ENCODE data around the gene IER5L. TPM values are rescaled to one million over a fixed set of nuclear protein-coding genes. Genes with fewer than 3 reads are reported as not detected.

The IER5L gene
- total and polyA plus RNA-seq, 4 donors: 0.40 to 3.3 (median 2.5) TPM

GRCh38 chr9:129175515-129175824, 2.6 kb downstream of the IER5L start:
- Histone ChIP-seq H3K36me3 (ENCODE audit: control insufficient read depth in 4 of 4, insufficient read depth in 3 of 4, low read depth in 1 of 4, low read length in 3 of 4) (no peaks in the 10 kb centered on the region), H3K27me3 (ENCODE audit: control insufficient read depth in 4 of 4, insufficient read depth in 4 of 4, low read length in 3 of 4) (no peaks in the 10 kb centered on the region), H3K9me3 (ENCODE audit: control insufficient read depth in 4 of 4, low read length in 3 of 4) (no peaks in the 10 kb centered on the region), H3K4me1 (ENCODE audit: control insufficient read depth in 4 of 4, insufficient read depth in 4 of 4, low read length in 3 of 4) (peaks cover 4 to 29% (median 10%) of the 10 kb centered on the region in 4 donors), H3K9ac (ENCODE audit: low read depth in 1 of 2, low read length in 2 of 2) (peak overlapping the region; percentile 95 to 96), H3K27ac (ENCODE audit: low read depth in 1 of 2, low read length in 2 of 2) (peak overlapping the region; percentile 99), H3K4me3 (ENCODE audit: low read depth in 1 of 3, low read length in 3 of 3) (peak overlapping the region; percentile 44 to 90 (median 85))
- 2% methylated on average over 10 of the region's 10 CpGs for WGBS
- TF ChIP-seq NR2F2 (IDR thresholded peaks at IDR 0.05) (no peak), ZBTB33 (IDR thresholded peaks at IDR 0.05) (no peak), RAD21 (IDR thresholded peaks at IDR 0.05) (no peak), HNF4G (IDR thresholded peaks at IDR 0.05) (no peak), FOXA1 (IDR thresholded peaks at IDR 0.05) (no peak), TAF1 (conservative IDR thresholded peaks at IDR 0.05) (no peak), MAX (IDR thresholded peaks at IDR 0.05) (no peak), HNF4A (conservative IDR thresholded peaks at IDR 0.05) (no peak), RXRA (IDR thresholded peaks at IDR 0.05) (no peak), JUND (IDR thresholded peaks at IDR 0.05) (no peak), YY1 (IDR thresholded peaks at IDR 0.05) (no peak)
- TF ChIP-seq, protein P1, sequence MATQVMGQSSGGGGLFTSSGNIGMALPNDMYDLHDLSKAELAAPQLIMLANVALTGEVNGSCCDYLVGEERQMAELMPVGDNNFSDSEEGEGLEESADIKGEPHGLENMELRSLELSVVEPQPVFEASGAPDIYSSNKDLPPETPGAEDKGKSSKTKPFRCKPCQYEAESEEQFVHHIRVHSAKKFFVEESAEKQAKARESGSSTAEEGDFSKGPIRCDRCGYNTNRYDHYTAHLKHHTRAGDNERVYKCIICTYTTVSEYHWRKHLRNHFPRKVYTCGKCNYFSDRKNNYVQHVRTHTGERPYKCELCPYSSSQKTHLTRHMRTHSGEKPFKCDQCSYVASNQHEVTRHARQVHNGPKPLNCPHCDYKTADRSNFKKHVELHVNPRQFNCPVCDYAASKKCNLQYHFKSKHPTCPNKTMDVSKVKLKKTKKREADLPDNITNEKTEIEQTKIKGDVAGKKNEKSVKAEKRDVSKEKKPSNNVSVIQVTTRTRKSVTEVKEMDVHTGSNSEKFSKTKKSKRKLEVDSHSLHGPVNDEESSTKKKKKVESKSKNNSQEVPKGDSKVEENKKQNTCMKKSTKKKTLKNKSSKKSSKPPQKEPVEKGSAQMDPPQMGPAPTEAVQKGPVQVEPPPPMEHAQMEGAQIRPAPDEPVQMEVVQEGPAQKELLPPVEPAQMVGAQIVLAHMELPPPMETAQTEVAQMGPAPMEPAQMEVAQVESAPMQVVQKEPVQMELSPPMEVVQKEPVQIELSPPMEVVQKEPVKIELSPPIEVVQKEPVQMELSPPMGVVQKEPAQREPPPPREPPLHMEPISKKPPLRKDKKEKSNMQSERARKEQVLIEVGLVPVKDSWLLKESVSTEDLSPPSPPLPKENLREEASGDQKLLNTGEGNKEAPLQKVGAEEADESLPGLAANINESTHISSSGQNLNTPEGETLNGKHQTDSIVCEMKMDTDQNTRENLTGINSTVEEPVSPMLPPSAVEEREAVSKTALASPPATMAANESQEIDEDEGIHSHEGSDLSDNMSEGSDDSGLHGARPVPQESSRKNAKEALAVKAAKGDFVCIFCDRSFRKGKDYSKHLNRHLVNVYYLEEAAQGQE (IDR thresholded peaks at IDR 0.05): no peak
- DNase-seq (ENCODE audit: low spot score): no peak

DNA sequence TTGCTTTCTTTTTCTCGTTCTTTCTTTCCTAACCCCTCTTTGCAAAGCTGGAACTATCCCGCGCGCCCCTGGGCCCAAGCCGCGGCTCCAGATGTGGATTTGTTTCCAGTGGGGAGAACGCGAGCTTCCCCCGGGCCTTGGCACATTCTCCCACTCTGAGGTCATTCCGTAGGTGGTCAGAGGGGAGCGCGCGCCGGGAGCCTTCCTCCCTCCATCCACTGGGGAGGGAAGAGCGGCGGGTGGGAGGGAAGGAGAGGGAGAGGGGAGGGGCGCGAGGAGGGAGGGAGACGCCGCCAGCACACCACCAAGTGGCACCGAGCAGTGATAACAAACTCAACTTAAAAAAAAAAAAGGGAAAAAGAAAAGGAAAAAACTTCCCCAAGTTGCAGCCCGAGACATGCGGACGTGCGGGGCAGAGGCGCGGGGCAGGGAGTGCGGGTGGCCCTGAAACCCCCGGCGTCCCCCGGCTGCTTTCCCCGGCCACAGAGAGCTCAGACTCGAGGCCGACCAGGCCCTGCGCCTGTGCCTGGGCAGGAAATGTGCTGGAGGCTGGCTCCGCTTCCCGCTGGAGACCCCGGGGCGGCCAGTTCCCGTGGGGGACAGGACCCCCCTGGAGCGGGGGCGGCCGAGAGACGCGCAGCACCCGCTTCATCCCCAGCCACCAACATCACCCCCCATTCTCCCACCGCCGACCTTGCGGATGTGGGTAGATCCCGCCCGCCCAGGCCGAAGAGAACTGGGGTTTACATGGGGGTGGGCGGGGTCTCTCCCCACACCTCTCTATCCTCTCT, 3.1 kb downstream of the IER5L start:
- TF ChIP-seq NR2F2 (IDR thresholded peaks at IDR 0.05) (no peak), ZBTB33 (IDR thresholded peaks at IDR 0.05) (no peak), JUND (IDR thresholded peaks at IDR 0.05) (peak; percentile 25 to 47), GABPA (IDR thresholded peaks at IDR 0.05 in 1 of 2, conservative IDR thresholded peaks at IDR 0.05 in 1 of 2) (no peak), YY1 (IDR thresholded peaks at IDR 0.05) (no peak), RAD21 (IDR thresholded peaks at IDR 0.05) (peak in 1 of 2 donors; percentile 8), HNF4A (conservative IDR thresholded peaks at IDR 0.05) (no peak)
- H3K9ac ChIP-seq (ENCODE audit: low read depth in 1 of 2, low read length in 2 of 2): peak overlapping the region; percentile 95 to 96
- WGBS: 9% methylated on average over 53 of the region's 53 CpGs
- peak; percentile 50 for DNase-seq (ENCODE audit: low spot score)
- no peaks in the 10 kb centered on the region for H3K36me3 ChIP-seq (ENCODE audit: control insufficient read depth in 4 of 4, insufficient read depth in 3 of 4, low read depth in 1 of 4, low read length in 3 of 4)
- peaks cover 4 to 29% (median 10%) of the 10 kb centered on the region in 4 donors for H3K4me1 ChIP-seq (ENCODE audit: control insufficient read depth in 4 of 4, insufficient read depth in 4 of 4, low read length in 3 of 4)
- H3K27me3 ChIP-seq (ENCODE audit: control insufficient read depth in 4 of 4, insufficient read depth in 4 of 4, low read length in 3 of 4): no peaks in the 10 kb centered on the region
- H3K9me3 ChIP-seq (ENCODE audit: control insufficient read depth in 4 of 4, low read length in 3 of 4): no peaks in the 10 kb centered on the region
- H3K27ac ChIP-seq (ENCODE audit: low read depth in 1 of 2, low read length in 2 of 2): peak overlapping the region; percentile 99
- peak overlapping the region in 2 of 3 donors; percentile 85 to 90 for H3K4me3 ChIP-seq (ENCODE audit: low read depth in 1 of 3, low read length in 3 of 3)

All from liver (tissue), 9 donors.